H1 (cell line): ENCODE measurements around the gene ADK. TPM values are rescaled to one million over a fixed set of nuclear protein-coding genes. Genes with fewer than 3 reads are reported as not detected.

ENCODE experiments used
- CTCF ChIA-PET: fragments of 300-600 bp; sonication (Branson Sonifier 250); formaldehyde crosslinking; loops from one replicate; lab custom pipeline; 2021; ENCODE audit not compliant: partially characterized antibody; lab: Charles Lee
- POLR2A ChIA-PET: fragments of 300-600 bp; sonication (Branson Sonifier 250); formaldehyde crosslinking; loops from one replicate; lab custom pipeline; 2021; ENCODE audit warnings: inconsistent platforms; ENCODE audit not compliant: partially characterized antibody; lab: Charles Lee
- DNase-seq, 2 experiments: peaks; one replicate each; pipeline versions ENCODE4 v3.0.0 to v3.0.0-alpha.2; 2010 to 2022; ENCODE audit warnings: low spot score in 2 of 2, low read depth in 1 of 2, mixed read lengths in 1 of 2
- FAIRE-seq: peaks from 2 replicates; lab custom pipeline; 2011; peaks lifted over from hg19 to GRCh38; lab: Jason Lieb, UNC
- H2AFZ ChIP-seq: 2 replicates; pipeline ENCODE4 v1.8.1; 2012; ENCODE audit warnings: low read length, inconsistent platforms
- H2AK5ac ChIP-seq: 2 replicates; pipeline ENCODE4 v1.6.1; 2013; ENCODE audit warnings: low read depth, low read length
- H2BK120ac ChIP-seq: replicated peaks from 2 replicates; pipeline ENCODE3; 2013; ENCODE audit warnings: low read depth, low read length, inconsistent platforms
- H2BK12ac ChIP-seq: 2 replicates; pipeline ENCODE4 v1.6.1; 2013; ENCODE audit warnings: low read depth, low read length
- H2BK15ac ChIP-seq: 2 replicates; pipeline ENCODE4 v1.6.1; 2013; ENCODE audit warnings: low read length
- H2BK20ac ChIP-seq: 2 replicates; pipeline ENCODE4 v1.6.1; 2013; ENCODE audit warnings: low read length
- H2BK5ac ChIP-seq: 2 replicates; pipeline ENCODE4 v1.6.1; 2013; ENCODE audit warnings: low read depth, low read length
- H3K14ac ChIP-seq: 2 replicates; pipeline ENCODE4 v1.6.1; 2013; ENCODE audit warnings: inconsistent platforms; ENCODE audit not compliant: insufficient read length
- H3K18ac ChIP-seq: 2 replicates; pipeline ENCODE4 v1.6.1; 2013; ENCODE audit warnings: low read length; ENCODE audit errors: extremely low read depth
- H3K23ac ChIP-seq: 2 replicates; pipeline ENCODE4 v1.6.1; 2013; ENCODE audit warnings: inconsistent platforms; ENCODE audit not compliant: insufficient read length
- H3K23me2 ChIP-seq: 2 replicates; pipeline ENCODE4 v1.6.1; 2013; ENCODE audit warnings: low read depth, low read length
- H3K27ac ChIP-seq: 2 replicates; pipeline ENCODE4 v1.6.1; 2011; ENCODE audit warnings: low read depth, low read length, inconsistent platforms
- H3K27me3 ChIP-seq, 4 experiments: replicated peaks in 1 of 4; 1 replicate in 1 of 4; 2 replicates in 3 of 4; pipeline versions ENCODE4 v1.6.1 to v1.8.1; 2011 to 2013; ENCODE audit warnings: low read length in 3 of 4, mild to moderate bottlenecking in 3 of 4, inconsistent platforms in 2 of 4, mixed read lengths in 2 of 4, moderate library complexity in 1 of 4; ENCODE audit not compliant: control insufficient read depth in 3 of 4, insufficient read depth in 3 of 4; ENCODE audit errors: extremely low read depth in 1 of 4
- H3K36me3 ChIP-seq, 4 experiments: 2 replicates each; pipeline versions ENCODE4 v1.6.1 to v1.8.1; 2011 to 2013; ENCODE audit warnings: mild to moderate bottlenecking in 4 of 4, low read length in 3 of 4, moderate library complexity in 2 of 4, control low read depth in 1 of 4, inconsistent platforms in 1 of 4; ENCODE audit not compliant: insufficient read depth in 4 of 4, control insufficient read depth in 2 of 4
- H3K4ac ChIP-seq: replicated peaks from 2 replicates; pipeline ENCODE3; 2013; ENCODE audit warnings: low read length, low read depth, mixed read lengths, inconsistent platforms; ENCODE audit not compliant: insufficient read length
- H3K4me1 ChIP-seq, 4 experiments: replicated peaks in 1 of 4; 1 replicate in 1 of 4; 2 replicates in 3 of 4; pipeline versions ENCODE4 v1.6.1 to v1.8.1; 2011 to 2013; ENCODE audit warnings: low read length in 3 of 4, inconsistent platforms in 2 of 4, mixed read lengths in 1 of 4; ENCODE audit not compliant: insufficient read depth in 4 of 4, control insufficient read depth in 3 of 4
- H3K4me2 ChIP-seq, 2 experiments: 2 replicates each; pipeline versions ENCODE4 v1.6.1 to v1.8.1; 2011 to 2013; ENCODE audit warnings: low read depth in 2 of 2, low read length in 2 of 2, control low read depth in 1 of 2, inconsistent platforms in 1 of 2, mild to moderate bottlenecking in 1 of 2; ENCODE audit not compliant: insufficient read depth in 1 of 2
- H3K4me3 ChIP-seq, 4 experiments: fragments of 200-600, 300-600 bp in 1 of 4; sonication (generic), shearing (Covaris generic), sonication (Bioruptor Twin) in 1 of 4; 2 replicates each; pipeline versions ENCODE4 v1.5.1 to v1.8.1; 2011 to 2016; ENCODE audit warnings: low read length in 4 of 4, low read depth in 3 of 4, control low read depth in 2 of 4, inconsistent platforms in 2 of 4, mild to moderate bottlenecking in 2 of 4, mixed read lengths in 1 of 4, moderate library complexity in 1 of 4; ENCODE audit not compliant: insufficient read depth in 2 of 4; ENCODE audit errors: extremely low read depth in 1 of 4
- H3K56ac ChIP-seq: replicated peaks from 2 replicates; pipeline ENCODE3; 2013; ENCODE audit warnings: low read depth, mild to moderate bottlenecking, mixed read lengths, low read length, inconsistent platforms; ENCODE audit not compliant: insufficient read length
- H3K79me1 ChIP-seq: 2 replicates; pipeline ENCODE4 v1.6.1; 2013; ENCODE audit warnings: low read depth, low read length, control low read depth
- H3K79me2 ChIP-seq, 2 experiments: 2 replicates each; pipeline versions ENCODE4 v1.6.1 to v1.8.1; 2012 to 2013; ENCODE audit warnings: low read length in 2 of 2, mild to moderate bottlenecking in 2 of 2, inconsistent platforms in 1 of 2; ENCODE audit not compliant: insufficient read depth in 2 of 2, control insufficient read depth in 1 of 2
- H3K9ac ChIP-seq, 4 experiments: replicated peaks in 1 of 4; 1 replicate in 1 of 4; 2 replicates in 3 of 4; pipeline versions ENCODE4 v1.6.1 to v1.8.1; 2011 to 2013; ENCODE audit warnings: low read depth in 3 of 4, low read length in 3 of 4, control low read depth in 2 of 4, mild to moderate bottlenecking in 2 of 4, moderate library complexity in 2 of 4, inconsistent platforms in 1 of 4; ENCODE audit errors: extremely low read depth in 1 of 4
- H3K9me3 ChIP-seq, 2 experiments: 2 replicates each; pipeline versions ENCODE4 v1.6.1 to v1.8.1; 2012 to 2013; ENCODE audit warnings: mild to moderate bottlenecking in 2 of 2, moderate library complexity in 2 of 2, control low read depth in 1 of 2, inconsistent platforms in 1 of 2, low read depth in 1 of 2, low read length in 1 of 2, mixed read lengths in 1 of 2; ENCODE audit not compliant: insufficient read depth in 2 of 2
- H4K20me1 ChIP-seq, 2 experiments: replicated peaks in 1 of 2; 2 replicates each; pipeline versions ENCODE3 to v1.8.1; 2011 to 2013; ENCODE audit warnings: inconsistent platforms in 2 of 2, low read length in 2 of 2, mild to moderate bottlenecking in 1 of 2; ENCODE audit not compliant: insufficient read depth in 2 of 2, control insufficient read depth in 1 of 2
- H4K5ac ChIP-seq: 2 replicates; pipeline ENCODE4 v1.6.1; 2013; ENCODE audit warnings: low read length, low read depth, mixed read lengths, inconsistent platforms; ENCODE audit not compliant: insufficient read length
- H4K8ac ChIP-seq: 2 replicates; pipeline ENCODE4 v1.8.0; 2013; ENCODE audit warnings: mild to moderate bottlenecking, moderate library complexity, low read length, inconsistent platforms; ENCODE audit not compliant: insufficient read depth; ENCODE audit errors: extremely low read depth
- H4K91ac ChIP-seq: replicated peaks from 2 replicates; pipeline ENCODE3; 2013; ENCODE audit warnings: low read length, mixed read lengths, inconsistent platforms; ENCODE audit not compliant: insufficient read length
- BCL11A ChIP-seq, 2 experiments: IDR thresholded peaks; one replicate each; pipeline ENCODE4 v1.6.1; 2011; ENCODE audit warnings: low read depth in 2 of 2, low read length in 2 of 2, mild to moderate bottlenecking in 2 of 2
- CTCF ChIP-seq, 3 experiments: IDR thresholded peaks; 1 replicate in 2 of 3; 2 replicates in 1 of 3; pipeline versions ENCODE4 v1.5.1 to v1.6.1; 2011; ENCODE audit warnings: low read length in 3 of 3, mild to moderate bottlenecking in 3 of 3, inconsistent platforms in 2 of 3, low read depth in 1 of 3, moderate library complexity in 1 of 3; ENCODE audit not compliant: insufficient read depth in 1 of 3; ENCODE audit errors: control extremely low read depth in 1 of 3
- EZH2 ChIP-seq: fragments of 200-600 bp; sonication (generic); IDR thresholded peaks from 2 replicates; pipeline ENCODE4 v1.7.1; 2012; ENCODE audit warnings: low read depth, mild to moderate bottlenecking, moderate library complexity, low read length, inconsistent platforms; ENCODE audit not compliant: severe bottlenecking
- GTF2F1 ChIP-seq: IDR thresholded peaks from 2 replicates; pipeline ENCODE4 v1.6.1; 2012; ENCODE audit warnings: low read depth, low read length, improper control_type of control experiment, borderline replicate concordance
- HDAC2 ChIP-seq, 2 experiments: fragments of 300-600 bp in 1 of 2; sonication (generic) in 1 of 2; IDR thresholded peaks; 2 replicates each; pipeline ENCODE4 v1.6.1; 2011 to 2012; ENCODE audit warnings: low read depth in 2 of 2, low read length in 2 of 2, mild to moderate bottlenecking in 2 of 2, moderate library complexity in 2 of 2, borderline replicate concordance in 1 of 2, inconsistent platforms in 1 of 2
- JUN ChIP-seq: IDR thresholded peaks from 2 replicates; pipeline ENCODE4 v1.6.1; 2011; ENCODE audit warnings: low read depth, mild to moderate bottlenecking, improper control_type of control experiment, low read length
- MAFK ChIP-seq: IDR thresholded peaks from 2 replicates; pipeline ENCODE4 v1.6.1; 2012; ENCODE audit warnings: low read depth, mild to moderate bottlenecking, improper control_type of control experiment, low read length
- NRF1 ChIP-seq: IDR thresholded peaks from 2 replicates; pipeline ENCODE4 v1.6.1; 2011; ENCODE audit warnings: mild to moderate bottlenecking, low read depth, low read length, improper control_type of control experiment
- RBBP5 ChIP-seq: IDR thresholded peaks from 2 replicates; pipeline ENCODE4 v1.7.1; 2012; ENCODE audit warnings: low read depth, mild to moderate bottlenecking, inconsistent platforms, low read length, moderate library complexity, borderline replicate concordance
- YY1 ChIP-seq: IDR thresholded peaks from 2 replicates; pipeline ENCODE4 v1.6.1; 2011; ENCODE audit warnings: low read depth, mild to moderate bottlenecking, low read length
- WGBS, 2 experiments: shearing (Covaris generic) in 1 of 2; methylation state at CpG; one replicate each; pipeline versions ENCODE4 v1.1.6 to v1.1.7; 2013 to 2015; ENCODE audit warnings: low lambda C conversion rate in 2 of 2, mixed read lengths in 2 of 2, inconsistent platforms in 1 of 2, low coverage in 1 of 2, missing lambda C conversion rate in 1 of 2; ENCODE audit not compliant: insufficient replicate concordance in 2 of 2, insufficient coverage in 1 of 2, insufficient read length in 1 of 2; ENCODE audit errors: extremely low coverage in 1 of 2, missing lambda C conversion rate in 1 of 2; 5-methylcytosine and 5-hydroxymethylcytosine counted together
- polyA plus RNA-seq, 7 experiments: library from polyadenylated mRNA; depleted of rRNA in 3 of 7; stranded (reverse) in 5 of 7; unstranded in 2 of 7; fragments of >200 nt in 5 of 7; fragments of 200-250 nt in 2 of 7; gene quantifications; 1 replicate in 5 of 7; 2 replicates in 1 of 7; 4 replicates in 1 of 7; pipeline versions ENCODE4 v1.2.1 to v1.2.3, GENCODE V29; 2011 to 2013; ENCODE audit warnings: missing spikeins in 2 of 7, mixed read lengths in 2 of 7
- total RNA-seq: library from RNA; stranded (reverse); fragmentation: NEBNext Ultra II Directional; extraction: Animal tissue kit (Norgen Biotek cat#: 25700); gene quantifications from 2 replicates; pipeline ENCODE4 v1.2.1, GENCODE V29; 2021

ADK gene
- total and polyA plus RNA-seq, 2 of the 8 experiments (the other 6 are each of a cell fraction or from before 2014, with no cell fraction given), result 12.3 to 42.4 TPM

GRCh38 chr10:74320026-74320425 lies 169.0 kb downstream of the ADK start:
- POLR2A ChIA-PET, result interaction anchor here (0.5 kb wide), 1 partner anchor 16 kb away, joined by 3 read pairs; no protein-coding TSS in a partner anchor
- no peak overlapping the region for H3K4me3 ChIP-seq
- H3K9me3 ChIP-seq, result no peaks in the 10 kb centered on the region
- H3K56ac ChIP-seq, result no peak overlapping the region
- H3K14ac ChIP-seq, result no peak overlapping the region
- H2AK5ac ChIP-seq, result no peak overlapping the region
- TF ChIP-seq GTF2F1, result no peak
- no peak for TF ChIP-seq EZH2
- no peak for TF ChIP-seq RBBP5
- TF ChIP-seq CTCF (IDR thresholded peaks at IDR 0.05; ENCODE audit: control extremely low read depth in 1 of 3, insufficient read depth in 1 of 3, low read depth in 1 of 3, low read length in 3 of 3), result no peak
- no peak for TF ChIP-seq JUN
- TF ChIP-seq HDAC2 (IDR thresholded peaks at IDR 0.05; ENCODE audit: borderline replicate concordance in 1 of 2, low read depth in 2 of 2, low read length in 2 of 2), result no peak
- no peak for TF ChIP-seq YY1
- no peak for TF ChIP-seq MAFK
- no peak for TF ChIP-seq BCL11A (IDR thresholded peaks at IDR 0.05; ENCODE audit: low read depth in 2 of 2, low read length in 2 of 2)
- TF ChIP-seq NRF1, result no peak
- TF ChIP-seq, all 59 proteins: peak for 0
- no peak overlapping the region for H2BK120ac ChIP-seq
- 95% methylated on average over 1 of the region's 1 CpG; no CpG with 5 or more reads in 1 of the 2 experiments for WGBS, 2 experiments
- H3K27ac ChIP-seq, result no peak overlapping the region
- H2AFZ ChIP-seq, result no peak overlapping the region
- no peak overlapping the region for H2BK20ac ChIP-seq
- no peak overlapping the region for H3K4me2 ChIP-seq
- H3K27me3 ChIP-seq, result no peaks in the 10 kb centered on the region
- no peaks in the 10 kb centered on the region for H3K79me2 ChIP-seq
- no peak overlapping the region for H3K9ac ChIP-seq
- no peak overlapping the region for H2BK12ac ChIP-seq
- CTCF ChIA-PET, result interaction anchor here (1.7 kb wide), 1 partner anchor 12 kb away, joined by 4 read pairs; no protein-coding TSS in a partner anchor
- H3K36me3 ChIP-seq, result no peaks in the 10 kb centered on the region
- no peak overlapping the region for H2BK15ac ChIP-seq
- H4K20me1 ChIP-seq, result no peaks in the 10 kb centered on the region
- H3K18ac ChIP-seq, result no peak overlapping the region
- no peak overlapping the region for H4K8ac ChIP-seq
- DNase-seq (no peak), FAIRE-seq (no peak)
- no peaks in the 10 kb centered on the region for H3K23me2 ChIP-seq
- H3K23ac ChIP-seq, result no peak overlapping the region
- no peak overlapping the region for H2BK5ac ChIP-seq
- H4K91ac ChIP-seq, result no peak overlapping the region
- no peaks in the 10 kb centered on the region for H3K79me1 ChIP-seq
- H3K4me1 ChIP-seq, result no peaks in the 10 kb centered on the region
- no peak overlapping the region for H3K4ac ChIP-seq
- peak overlapping the region; percentile 59 for H4K5ac ChIP-seq
